SHP77 (cell line): ENCODE data around the gene CPSF6.
A peak's percentile ranks its signal among the peaks of the same experiment; 100 is the strongest.
"Not testable (repeated sequence)": the region's sequence is repeated elsewhere in the genome, so short reads cannot be mapped to it uniquely, and the experiment has no call there.

Source experiments
- DNase-seq, 2 experiments: peaks; one replicate each; lab custom pipeline; 2025; lab: John Stamatoyannopoulos, UW

CPSF6 gene

GRCh38 chr12:69262264-69262974, 23.1 kb downstream of the CPSF6 start:
- no peak for DNase-seq

GRCh38 chr12:69265205-69265604, 25.8 kb downstream of the CPSF6 start:
- DNase-seq = no peak

GRCh38 chr12:69265633-69266032, 26.3 kb downstream of the CPSF6 start:
- DNase-seq = not testable (repeated sequence)

GRCh38 chr12:69266036-69266635, 26.8 kb downstream of the CPSF6 start:
- no peak for DNase-seq

- DNase-seq = no peak
Measured at GRCh38 chr12:69269736-69270135, 30.4 kb downstream of the CPSF6 start.

- DNase-seq = no peak
Measured at GRCh38 chr12:69272511-69272910, 33.1 kb downstream of the CPSF6 start.

GRCh38 chr12:69274861-69275260, 35.5 kb downstream of the CPSF6 start:
- no peak for DNase-seq

GRCh38 chr12:69275471-69275891, 36.1 kb downstream of the CPSF6 start:
- DNase-seq = no peak

- no peak for DNase-seq
Measured at GRCh38 chr12:69278814-69279782, 39.7 kb downstream of the CPSF6 start.

- peak; percentile 71 to 88 for DNase-seq
Measured at GRCh38 chr12:69284131-69284530, 44.8 kb downstream of the CPSF6 start.

- DNase-seq = no peak
Measured at GRCh38 chr12:69287556-69287955, 48.2 kb downstream of the CPSF6 start.

- peak; percentile 44 to 61 for DNase-seq
Measured at GRCh38 chr12:69290545-69291277, 51.3 kb downstream of the CPSF6 start.

- DNase-seq = no peak
Measured at GRCh38 chr12:69291278-69291593, 51.9 kb downstream of the CPSF6 start.

- no peak for DNase-seq
Measured at GRCh38 chr12:69298133-69298532, 58.8 kb downstream of the CPSF6 start.

- no peak for DNase-seq
Measured at GRCh38 chr12:69298947-69299346, 59.6 kb downstream of the CPSF6 start.

GRCh38 chr12:69304284-69304683, 64.9 kb downstream of the CPSF6 start:
- DNase-seq = no peak

GRCh38 chr12:69309461-69309860, 70.1 kb downstream of the CPSF6 start:
- DNase-seq = no peak

- DNase-seq = no peak
Measured at GRCh38 chr12:69313209-69313608, 73.8 kb downstream of the CPSF6 start.

GRCh38 chr12:69316784-69317183, 77.4 kb downstream of the CPSF6 start:
- not testable (repeated sequence) for DNase-seq

GRCh38 chr12:69317233-69317632, 77.9 kb downstream of the CPSF6 start:
- not testable (repeated sequence) for DNase-seq

GRCh38 chr12:69318225-69318624, 78.9 kb downstream of the CPSF6 start:
- no peak for DNase-seq

- DNase-seq = no peak
Measured at GRCh38 chr12:69321351-69321750, 82.0 kb downstream of the CPSF6 start.
